ENCODE data around the gene DNAJC6. TPM values are rescaled to one million over a fixed set of nuclear protein-coding genes. Genes with fewer than 3 reads are reported as not detected.

Gene DNAJC6
- total RNA-seq, 1 experiment from 2014 or later = 4.0 TPM

- no TSS peak for BruUV-seq (replicated peaks)
- Histone ChIP-seq H3K9me3 (ENCODE audit: control insufficient read depth, insufficient read depth, low read depth, low read length) (no peaks in the 10 kb centered on the region), H3K27me3 (ENCODE audit: control insufficient read depth, insufficient read depth, low read length) (no peaks in the 10 kb centered on the region), H3K4me3 (ENCODE audit: low read depth in 2 of 2, low read length in 2 of 2) (no peak overlapping the region), H3K4me1 (ENCODE audit: control insufficient read depth, insufficient read depth, low read length) (no peaks in the 10 kb centered on the region), H3K27ac (ENCODE audit: low read length) (no peak overlapping the region), H3K36me3 (ENCODE audit: control insufficient read depth, insufficient read depth, low read length) (no peaks in the 10 kb centered on the region)
- ATAC-seq (no peak), DNase-seq (ENCODE audit: low read depth, low spot score) (no peak)
- ChIA-PET POLR2A (no interaction called here), CTCF (no interaction called here)
- intact Hi-C loops (cut with micrococcal nuclease; ENCODE audit: unreplicated experiment) = no loop called here
- TF ChIP-seq SIN3A (IDR thresholded peaks at IDR 0.05; ENCODE audit: borderline replicate concordance, insufficient read depth, low read depth, low read length) (no peak), TCF7L2 (IDR thresholded peaks at IDR 0.05; ENCODE audit: low read depth, low read length) (no peak), REST (IDR thresholded peaks at IDR 0.05; ENCODE audit: insufficient read depth in 1 of 2, low read depth in 2 of 2, low read length in 1 of 2) (no peak), POLR2AphosphoS5 (IDR thresholded peaks at IDR 0.05; ENCODE audit: low read depth, low read length) (no peak), CTCF (IDR thresholded peaks at IDR 0.05) (no peak)
- in situ Hi-C loops (cut with HindIII; ENCODE audit: low pct_unique_long_range_greater_than_20kb, low sequenced_read_pairs) = no loop called here
Measured at GRCh38 chr1:65372557-65372956, 63.2 kb downstream of the DNAJC6 start.

- CTCF ChIA-PET = no interaction called here
Measured at GRCh38 chr1:65377496-65378246, 68.3 kb downstream of the DNAJC6 start.

More at GRCh38 chr1:65377496-65378246, 68.3 kb downstream of the DNAJC6 start:
- Histone ChIP-seq H3K9me3 (ENCODE audit: control insufficient read depth, insufficient read depth, low read depth, low read length) (no peaks in the 10 kb centered on the region), H3K27me3 (ENCODE audit: control insufficient read depth, insufficient read depth, low read length) (no peaks in the 10 kb centered on the region), H3K4me3 (ENCODE audit: low read depth in 2 of 2, low read length in 2 of 2) (no peak overlapping the region), H3K4me1 (ENCODE audit: control insufficient read depth, insufficient read depth, low read length) (no peaks in the 10 kb centered on the region), H3K27ac (ENCODE audit: low read length) (no peak overlapping the region), H3K36me3 (ENCODE audit: control insufficient read depth, insufficient read depth, low read length) (no peaks in the 10 kb centered on the region)
- TF ChIP-seq SIN3A (IDR thresholded peaks at IDR 0.05; ENCODE audit: borderline replicate concordance, insufficient read depth, low read depth, low read length) = no peak
- TF ChIP-seq REST (IDR thresholded peaks at IDR 0.05; ENCODE audit: insufficient read depth in 1 of 2, low read depth in 2 of 2, low read length in 1 of 2) = no peak
- no peak for TF ChIP-seq POLR2AphosphoS5 (IDR thresholded peaks at IDR 0.05; ENCODE audit: low read depth, low read length)
- TF ChIP-seq CTCF (IDR thresholded peaks at IDR 0.05) = no peak
- TF ChIP-seq TCF7L2 (IDR thresholded peaks at IDR 0.05; ENCODE audit: low read depth, low read length) = no peak
- in situ Hi-C loops (cut with HindIII; ENCODE audit: low pct_unique_long_range_greater_than_20kb, low sequenced_read_pairs) (no loop called here), intact Hi-C loops (cut with micrococcal nuclease; ENCODE audit: unreplicated experiment) (no loop called here)
- no TSS peak for BruUV-seq (replicated peaks)
- DNase-seq (ENCODE audit: low read depth, low spot score) = no peak
- POLR2A ChIA-PET = no interaction called here
- no peak for ATAC-seq
